Placental epithelial cell (primary cell): ENCODE data around the gene OR11G2. TPM values are rescaled to one million over a fixed set of nuclear protein-coding genes. Genes with fewer than 3 reads are reported as not detected.

Source experiments
- small RNA-seq: library from RNA; depleted of rRNA; stranded (forward); fragments of <200 nt; gene quantifications from one replicate; pipeline ENCODE3, GENCODE V24; 2012
- total RNA-seq: library from RNA; depleted of rRNA; stranded (reverse); fragments of >200 nt; gene quantifications from 2 replicates; pipeline ENCODE4 v1.2.3, GENCODE V29; 2012

The OR11G2 gene, protein sequence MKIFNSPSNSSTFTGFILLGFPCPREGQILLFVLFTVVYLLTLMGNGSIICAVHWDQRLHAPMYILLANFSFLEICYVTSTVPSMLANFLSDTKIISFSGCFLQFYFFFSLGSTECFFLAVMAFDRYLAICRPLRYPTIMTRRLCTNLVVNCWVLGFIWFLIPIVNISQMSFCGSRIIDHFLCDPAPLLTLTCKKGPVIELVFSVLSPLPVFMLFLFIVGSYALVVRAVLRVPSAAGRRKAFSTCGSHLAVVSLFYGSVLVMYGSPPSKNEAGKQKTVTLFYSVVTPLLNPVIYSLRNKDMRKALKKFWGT
- total RNA-seq, result not detected in 2 replicates

DNA sequence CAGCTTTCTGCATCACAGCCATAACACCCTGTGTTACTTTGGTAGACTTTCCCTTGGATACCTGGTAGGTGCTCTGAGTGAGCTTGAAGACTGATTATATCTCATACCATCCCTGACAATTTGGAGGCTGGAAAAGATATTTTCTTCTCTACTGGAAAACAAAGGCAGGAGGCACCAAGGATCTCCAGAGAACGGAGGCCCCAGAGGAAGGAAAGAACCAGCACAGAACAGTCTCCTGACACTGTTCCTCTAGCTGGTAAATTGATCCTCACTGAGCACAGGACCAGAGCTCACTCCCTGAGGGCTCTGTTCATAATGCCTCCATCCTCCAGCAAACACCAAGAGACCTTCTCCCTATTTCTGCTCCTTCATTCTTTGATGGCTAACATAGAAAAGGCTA, at the start of gene OR11G2:
Gene OR11G2 (plus strand): TSS at position 301 of the 400 bp plus-strand sequence. CDS start 6,542 bp downstream, outside the sequence.

DNA sequence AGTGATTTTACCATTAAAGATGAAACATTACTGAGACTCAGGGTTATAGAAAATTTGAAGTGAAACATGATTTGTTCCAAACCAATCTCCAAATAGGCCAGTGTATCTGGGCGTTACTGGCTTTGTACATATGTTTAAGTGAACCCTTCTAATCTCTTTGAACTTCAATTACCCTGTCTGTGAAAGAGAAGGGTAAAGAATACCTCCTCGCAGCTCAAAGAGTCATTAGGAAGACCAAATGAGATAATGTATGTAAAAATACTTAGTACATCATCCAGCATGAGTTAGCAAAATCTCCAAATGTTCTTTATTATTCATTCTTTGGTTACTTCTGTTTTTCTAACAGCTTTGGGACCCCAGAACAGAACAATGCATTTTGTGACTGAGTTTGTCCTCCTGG, 32.7 kb downstream of the OR11G2 start, which contains the start of gene OR11H6:
Gene OR11H6 (plus strand): TSS at position 301 of the 400 bp plus-strand sequence. CDS start 0 bp downstream, at position 301.

DNA sequence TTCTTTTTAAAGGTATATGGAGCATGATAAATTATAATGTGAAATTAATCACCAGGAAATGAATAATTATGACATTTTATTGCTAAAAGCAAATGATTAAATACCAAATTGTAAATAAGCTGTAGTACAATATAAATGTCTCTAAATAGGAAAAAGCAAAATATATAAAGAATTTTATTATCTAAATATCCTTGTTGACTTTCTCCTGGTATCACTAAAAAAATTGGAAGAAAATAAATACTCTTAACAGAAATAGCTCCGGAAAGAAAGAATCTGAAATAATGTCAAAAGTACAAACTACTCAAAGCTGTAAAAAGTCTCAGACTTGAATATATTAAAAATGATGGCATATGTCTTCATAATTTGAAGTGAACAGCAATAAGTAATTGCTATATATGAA, 38.0 kb downstream of the OR11G2 start, which contains the start of gene OR11H7:
Gene OR11H7 (plus strand): TSS at position 301 of the 400 bp plus-strand sequence.

Small RNA genes within 50 kb of the gene (small RNA-seq; reads per million reads assigned to genes)
- not detected for gene GTF2IP22

Other genes starting within 250 kb of the OR11G2 start
- gene OR4K15, start 215.3 kb upstream of the OR11G2 start, total RNA-seq, result not detected in 2 replicates
- gene OR4Q2, start 188.7 kb upstream of the OR11G2 start, total RNA-seq, result not detected in 2 replicates
- not detected in 2 replicates for gene OR4K14, start 171.6 kb upstream of the OR11G2 start, total RNA-seq
- gene OR4K13, start 154.9 kb upstream of the OR11G2 start, total RNA-seq, result not detected in 2 replicates
- not detected in 2 replicates for gene OR4L1, start 130.9 kb upstream of the OR11G2 start, total RNA-seq
- not detected in 2 replicates for gene OR4K17, start 80.2 kb upstream of the OR11G2 start, total RNA-seq
- gene OR4N5, start 52.1 kb upstream of the OR11G2 start, total RNA-seq, result not detected in 2 replicates
- gene OR11H6, start 32.8 kb downstream of the OR11G2 start, total RNA-seq, result not detected in 2 replicates
- not detected in 2 replicates for gene OR11H7, start 38.1 kb downstream of the OR11G2 start, total RNA-seq
- not detected in 2 replicates for gene OR11H4, start 48.4 kb downstream of the OR11G2 start, total RNA-seq
- 14.9 and 16.7 TPM in 2 replicates for gene TTC5, start 115.1 kb downstream of the OR11G2 start, total RNA-seq
- gene CCNB1IP1, start 142.4 kb downstream of the OR11G2 start, total RNA-seq, result 43.7 and 55.4 TPM in 2 replicates
- gene PARP2, start 152.7 kb downstream of the OR11G2 start, total RNA-seq, result 5.3 and 13.0 TPM in 2 replicates
- gene TEP1, start 222.6 kb downstream of the OR11G2 start, total RNA-seq, result 15.7 and 20.1 TPM in 2 replicates
- under 0.01 TPM in 1 of 2 replicates, not detected in the other for gene KLHL33, start 245.3 kb downstream of the OR11G2 start, total RNA-seq